Measurements from ENCODE around the gene DYRK3. TPM values are rescaled to one million over a fixed set of nuclear protein-coding genes. Genes with fewer than 3 reads are reported as not detected.

DYRK3 gene
- total and polyA plus RNA-seq, 2 of the 13 experiments (the other 11 are each of a cell fraction or from before 2014, with no cell fraction given): 0.48 to 2.8 TPM

GRCh38 chr1:206686478-206687249, 51.3 kb downstream of the DYRK3 start:
- POLR2A ChIA-PET: interaction anchor here (1.0 kb wide), 1 partner anchor 74 kb away, joined by 3 read pairs; no protein-coding TSS in a partner anchor
- no peak for ATAC-seq
- TF ChIP-seq ZBTB20 (CRISPR knock-in tag; IDR thresholded peaks at IDR 0.05; ENCODE audit: borderline replicate concordance, low read depth): no peak
- no peak for TF ChIP-seq SMAD9 (CRISPR knock-in tag; IDR thresholded peaks at IDR 0.05)
- no peak for TF ChIP-seq MED8 (CRISPR knock-in tag; IDR thresholded peaks at IDR 0.05; ENCODE audit: insufficient replicate concordance)
- TF ChIP-seq ZNF354B (CRISPR knock-in tag; IDR thresholded peaks at IDR 0.05): no peak
- TF ChIP-seq KAT2B (IDR thresholded peaks at IDR 0.05; ENCODE audit: borderline replicate concordance, low read depth, low read length): no peak
- no peak for TF ChIP-seq ARID2 (CRISPR knock-in tag; IDR thresholded peaks at IDR 0.05; ENCODE audit: borderline replicate concordance)
- no peak for TF ChIP-seq BCL3 (CRISPR knock-in tag; IDR thresholded peaks at IDR 0.05)
- no peak for TF ChIP-seq RXRA (CRISPR knock-in tag; IDR thresholded peaks at IDR 0.05)
- TF ChIP-seq THRA (CRISPR knock-in tag; IDR thresholded peaks at IDR 0.05; ENCODE audit: borderline replicate concordance): peak; percentile 42; the same call in 1 of the 2 replicates
- TF ChIP-seq TGIF2 (CRISPR knock-in tag; IDR thresholded peaks at IDR 0.05): 0 out of 2 replicates have a peak, but pooled peaks have one; percentile 18
- no peak for TF ChIP-seq ZBTB38 (CRISPR knock-in tag; IDR thresholded peaks at IDR 0.05)
- no peak for TF ChIP-seq GMEB1 (CRISPR knock-in tag; IDR thresholded peaks at IDR 0.05; ENCODE audit: borderline replicate concordance)
- no peak for TF ChIP-seq ZNF75D (CRISPR knock-in tag; IDR thresholded peaks at IDR 0.05; ENCODE audit: borderline replicate concordance)
- TF ChIP-seq SAP130 (CRISPR knock-in tag; IDR thresholded peaks at IDR 0.05; ENCODE audit: low read depth): peak; percentile 51; the same call in 1 of the 2 replicates
- no peak for TF ChIP-seq CSRNP1 (CRISPR knock-in tag; IDR thresholded peaks at IDR 0.05)
- TF ChIP-seq DRAP1 (CRISPR knock-in tag; IDR thresholded peaks at IDR 0.05): no peak
- TF ChIP-seq ELF3 (CRISPR knock-in tag; IDR thresholded peaks at IDR 0.05): 0 out of 2 replicates have a peak, but pooled peaks have one; percentile 27

More at GRCh38 chr1:206686478-206687249, 51.3 kb downstream of the DYRK3 start:
- peak overlapping the region; percentile 66 to 91 (median 88) for H3K4me3 ChIP-seq (replicated peaks in 1 of 3; ENCODE audit: insufficient read depth in 1 of 3, low read depth in 2 of 3, low read length in 3 of 3)
- under 1% methylated on average over 7 of the region's 8 CpGs for WGBS (ENCODE audit: low lambda C conversion rate)
- peaks cover 52% of the 10 kb centered on the region for H3K79me2 ChIP-seq (ENCODE audit: insufficient read depth, low read length)
- H3K9me3 ChIP-seq (ENCODE audit: low read length): no peaks in the 10 kb centered on the region
- no peak overlapping the region for H2AFZ ChIP-seq (ENCODE audit: low read length)
- H4K20me1 ChIP-seq (ENCODE audit: insufficient read depth, low read length): peaks cover 45% of the 10 kb centered on the region
- no TSS peak for BruUV-seq (replicated peaks)
- H3K27ac ChIP-seq (ENCODE audit: extremely low read length, insufficient read depth, low read length): peak overlapping the region; percentile 84
- H3K9ac ChIP-seq (ENCODE audit: insufficient read depth, low read depth, low read length): peak overlapping the region; percentile 84
- H3K4me2 ChIP-seq (ENCODE audit: low read depth, low read length): peak overlapping the region; percentile 95
- intact Hi-C loops (cut with micrococcal nuclease; ENCODE audit: unreplicated experiment): no loop called here
- peaks cover 80% of the 10 kb centered on the region for H3K4me1 ChIP-seq (ENCODE audit: insufficient read depth, low read length)
- no peak for DNase-seq (ENCODE audit: low spot score)
- FAIRE-seq: peak; percentile 79
- CTCF ChIA-PET (ENCODE audit: low intra/inter-chr PET ratio, low total read pairs): no interaction called here
- H3K27me3 ChIP-seq (ENCODE audit: control insufficient read depth in 1 of 2, insufficient read depth in 2 of 2, low read length in 2 of 2): peaks cover 2 to 10% of the 10 kb centered on the region in 2 experiments; a peak in 3 of 5 replicates
- in situ Hi-C loops (cut with HindIII; ENCODE audit: extremely low pct_ligation_motif_present, low pct_unique_long_range_greater_than_20kb): no loop called here
- peaks cover 0 to 1% of the 10 kb centered on the region in 2 experiments; a peak in 1 of 5 replicates for H3K36me3 ChIP-seq (replicated peaks in 1 of 2; ENCODE audit: control insufficient read depth in 1 of 2, insufficient read depth in 2 of 2, low read length in 2 of 2)
